ENCODE data around the gene GSK3A.

The GSK3A gene

DNA sequence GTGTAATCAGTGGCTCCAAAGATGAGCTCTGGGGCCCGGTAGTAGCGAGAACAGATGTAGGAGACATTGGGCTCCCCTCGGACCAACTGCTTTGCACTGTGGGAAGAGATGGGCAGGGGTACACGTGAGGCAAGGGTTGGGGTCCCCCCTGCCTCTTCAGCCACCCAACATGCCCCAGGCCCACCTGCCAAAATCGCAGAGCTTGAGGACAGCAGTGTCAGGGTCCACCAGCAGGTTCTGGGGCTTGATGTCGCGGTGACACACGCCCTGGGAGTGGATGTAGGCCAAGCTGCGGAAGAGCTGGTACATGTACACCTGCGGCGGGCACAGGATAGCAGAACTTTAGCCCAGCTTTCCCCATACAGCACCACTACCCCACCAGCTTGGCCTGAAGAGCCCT is 8.0 kb downstream of the GSK3A start:
- Mint-ChIP-seq H3K27ac (no peak overlapping the region), H3K4me3 (no peak overlapping the region), H3K36me3 (ENCODE audit: low read depth) (peaks cover 62% of the 10 kb centered on the region), H3K9me3 (no peaks in the 10 kb centered on the region), H3K4me1 (peaks cover 13% of the 10 kb centered on the region), H3K27me3 (ENCODE audit: low read depth, poor library complexity) (no peaks in the 10 kb centered on the region)
- TF ChIP-seq, protein P1, sequence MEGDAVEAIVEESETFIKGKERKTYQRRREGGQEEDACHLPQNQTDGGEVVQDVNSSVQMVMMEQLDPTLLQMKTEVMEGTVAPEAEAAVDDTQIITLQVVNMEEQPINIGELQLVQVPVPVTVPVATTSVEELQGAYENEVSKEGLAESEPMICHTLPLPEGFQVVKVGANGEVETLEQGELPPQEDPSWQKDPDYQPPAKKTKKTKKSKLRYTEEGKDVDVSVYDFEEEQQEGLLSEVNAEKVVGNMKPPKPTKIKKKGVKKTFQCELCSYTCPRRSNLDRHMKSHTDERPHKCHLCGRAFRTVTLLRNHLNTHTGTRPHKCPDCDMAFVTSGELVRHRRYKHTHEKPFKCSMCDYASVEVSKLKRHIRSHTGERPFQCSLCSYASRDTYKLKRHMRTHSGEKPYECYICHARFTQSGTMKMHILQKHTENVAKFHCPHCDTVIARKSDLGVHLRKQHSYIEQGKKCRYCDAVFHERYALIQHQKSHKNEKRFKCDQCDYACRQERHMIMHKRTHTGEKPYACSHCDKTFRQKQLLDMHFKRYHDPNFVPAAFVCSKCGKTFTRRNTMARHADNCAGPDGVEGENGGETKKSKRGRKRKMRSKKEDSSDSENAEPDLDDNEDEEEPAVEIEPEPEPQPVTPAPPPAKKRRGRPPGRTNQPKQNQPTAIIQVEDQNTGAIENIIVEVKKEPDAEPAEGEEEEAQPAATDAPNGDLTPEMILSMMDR (IDR thresholded peaks at IDR 0.05) = no peak
- no peak for DNase-seq

DNA sequence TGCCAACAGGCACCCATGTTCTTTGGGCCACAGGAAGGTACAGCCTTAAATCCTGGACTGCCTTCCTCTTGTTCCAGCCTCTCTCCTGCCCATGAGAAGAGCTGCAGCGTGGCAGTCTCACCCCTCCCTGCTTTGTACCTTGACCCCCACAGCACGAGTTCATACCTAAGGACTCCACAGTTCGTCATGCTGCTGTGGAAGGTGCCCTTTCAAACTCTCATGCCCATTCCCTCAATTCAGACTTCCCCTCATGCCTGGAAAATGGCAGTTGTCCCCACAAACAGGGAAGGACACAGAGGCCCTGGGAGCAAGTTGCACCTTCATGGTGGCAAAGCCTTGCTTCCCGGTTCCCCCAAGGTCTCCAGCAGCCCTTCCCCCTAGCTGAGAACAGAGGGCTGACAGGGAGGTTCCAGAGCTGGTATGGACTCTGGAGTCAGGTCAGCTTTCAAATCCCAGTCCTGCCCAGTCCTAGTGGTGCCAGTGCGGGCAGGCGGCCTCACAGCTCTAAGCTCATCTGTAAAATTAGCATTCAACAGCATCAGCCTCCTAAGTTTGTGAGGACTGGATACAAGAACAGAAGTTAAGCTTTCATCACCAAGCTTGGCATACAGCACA is 8.6 kb downstream of the GSK3A start:
- H3K4me1 Mint-ChIP-seq = peaks cover 19% of the 10 kb centered on the region
- H3K36me3 Mint-ChIP-seq (ENCODE audit: low read depth) = peaks cover 58% of the 10 kb centered on the region
- no peaks in the 10 kb centered on the region for H3K27me3 Mint-ChIP-seq (ENCODE audit: low read depth, poor library complexity)
- H3K4me3 Mint-ChIP-seq = no peak overlapping the region
- H3K27ac Mint-ChIP-seq = peak overlapping the region; percentile 46
- DNase-seq = no peak
- H3K9me3 Mint-ChIP-seq = no peaks in the 10 kb centered on the region
- TF ChIP-seq, protein P1 (IDR thresholded peaks at IDR 0.05) = no peak

GRCh38 chr19:42233106-42233505 is 9.3 kb downstream of the GSK3A start:
- H3K27me3 Mint-ChIP-seq (ENCODE audit: low read depth, poor library complexity) = no peaks in the 10 kb centered on the region
- H3K36me3 Mint-ChIP-seq (ENCODE audit: low read depth) = peaks cover 59% of the 10 kb centered on the region
- H3K9me3 Mint-ChIP-seq = no peaks in the 10 kb centered on the region
- no peak overlapping the region for H3K4me3 Mint-ChIP-seq
- H3K27ac Mint-ChIP-seq = peak overlapping the region; percentile 46
- TF ChIP-seq, protein P1 (IDR thresholded peaks at IDR 0.05) = no peak
- DNase-seq = no peak
- H3K4me1 Mint-ChIP-seq = peaks cover 21% of the 10 kb centered on the region

GRCh38 chr19:42232435-42232834 is 10.0 kb downstream of the GSK3A start:
- Mint-ChIP-seq H3K9me3 (no peaks in the 10 kb centered on the region), H3K27ac (peak overlapping the region; percentile 45), H3K36me3 (ENCODE audit: low read depth) (peaks cover 64% of the 10 kb centered on the region), H3K4me1 (peaks cover 21% of the 10 kb centered on the region), H3K4me3 (no peak overlapping the region), H3K27me3 (ENCODE audit: low read depth, poor library complexity) (no peaks in the 10 kb centered on the region)
- DNase-seq = no peak
- TF ChIP-seq, protein P1 (IDR thresholded peaks at IDR 0.05) = no peak

GRCh38 chr19:42230571-42230970 is 11.8 kb downstream of the GSK3A start:
- no peak for DNase-seq
- Mint-ChIP-seq H3K36me3 (ENCODE audit: low read depth) (peaks cover 65% of the 10 kb centered on the region), H3K9me3 (no peaks in the 10 kb centered on the region), H3K4me3 (no peak overlapping the region), H3K4me1 (peaks cover 21% of the 10 kb centered on the region), H3K27me3 (ENCODE audit: low read depth, poor library complexity) (peaks cover 4% of the 10 kb centered on the region), H3K27ac (no peak overlapping the region)
- TF ChIP-seq, protein P1 (IDR thresholded peaks at IDR 0.05) = no peak

GRCh38 chr19:42229855-42230351 is 12.5 kb downstream of the GSK3A start:
- TF ChIP-seq, protein P1 (IDR thresholded peaks at IDR 0.05) = no peak
- peak overlapping the region; percentile 95 for H3K27ac Mint-ChIP-seq
- peaks cover 62% of the 10 kb centered on the region for H3K36me3 Mint-ChIP-seq (ENCODE audit: low read depth)

More at GRCh38 chr19:42229855-42230351, 12.5 kb downstream of the GSK3A start:
- DNase-seq = no peak
- H3K4me1 Mint-ChIP-seq = peaks cover 21% of the 10 kb centered on the region
- no peak overlapping the region for H3K4me3 Mint-ChIP-seq
- H3K27me3 Mint-ChIP-seq (ENCODE audit: low read depth, poor library complexity) = peaks cover 4% of the 10 kb centered on the region
- H3K9me3 Mint-ChIP-seq = no peaks in the 10 kb centered on the region
